ENCODE results near the gene VWA2. TPM values are rescaled to one million over a fixed set of nuclear protein-coding genes. Genes with fewer than 3 reads are reported as not detected.

VWA2 gene
- total and polyA plus RNA-seq, 2 of the 4 experiments (the other 2 are of a cell fraction): not detected

- Histone ChIP-seq H4K8ac (ENCODE audit: low read depth in 2 of 2, low read length in 2 of 2) (no peak overlapping the region), H3K79me1 (ENCODE audit: low read depth in 1 of 2, low read length in 2 of 2) (no peaks in the 10 kb centered on the region), H2BK15ac (ENCODE audit: low read depth, low read length) (no peak overlapping the region), H3K4ac (ENCODE audit: low read depth, low read length) (no peak overlapping the region), H3K18ac (ENCODE audit: low read depth, low read length) (no peak overlapping the region), H3K36me3 (ENCODE audit: control insufficient read depth, insufficient read depth, low read length) (no peaks in the 10 kb centered on the region), H3K23ac (ENCODE audit: low read depth, low read length) (no peak overlapping the region), H3K56ac (ENCODE audit: extremely low read depth, insufficient read depth, low read length) (no peak overlapping the region), H4K5ac (ENCODE audit: low read depth, low read length) (no peak overlapping the region), H3K9ac (ENCODE audit: low read depth, low read length) (no peak overlapping the region), H2AK9ac (replicated peaks; ENCODE audit: low read depth, low read length, poor library complexity) (no peak overlapping the region), H2AK5ac (ENCODE audit: low read depth, low read length) (no peak overlapping the region), H2AFZ (replicated peaks; ENCODE audit: low read length, poor library complexity) (no peak overlapping the region), H3K14ac (replicated peaks; ENCODE audit: low read depth, low read length) (no peak overlapping the region), H3K27ac (ENCODE audit: insufficient read depth, low read length) (no peak overlapping the region), H2BK20ac (ENCODE audit: low read depth, low read length) (no peak overlapping the region), H2BK5ac (ENCODE audit: low read depth, low read length, poor library complexity, severe bottlenecking) (no peak overlapping the region), H3K4me2 (ENCODE audit: low read depth, low read length) (no peak overlapping the region), H2BK120ac (ENCODE audit: low read depth, low read length) (no peak overlapping the region), H4K20me1 (ENCODE audit: insufficient read depth, low read length) (no peaks in the 10 kb centered on the region), H4K91ac (ENCODE audit: insufficient read depth, low read depth, low read length) (no peak overlapping the region), H3K27me3 (ENCODE audit: control insufficient read depth, insufficient read depth, low read length) (peaks cover 11% of the 10 kb centered on the region), H3K4me3 (ENCODE audit: insufficient read depth, low read depth, low read length) (no peak overlapping the region), H3K9me3 (ENCODE audit: control insufficient read depth, insufficient read depth, low read length) (no peaks in the 10 kb centered on the region), H3K4me1 (ENCODE audit: control insufficient read depth, insufficient read depth, low read length) (no peaks in the 10 kb centered on the region), H3K9me1 (ENCODE audit: insufficient read depth, low read length) (no peaks in the 10 kb centered on the region)
- dilution Hi-C loops (cut with HindIII; ENCODE audit: low sequenced_read_pairs, unreplicated experiment) (no loop called here), intact Hi-C loops (cut with micrococcal nuclease) (no loop called here), in situ Hi-C loops (cut with MboI; ENCODE audit: low sequenced_read_pairs) (no loop called here)
- DNase-seq (no peak), ATAC-seq (ENCODE audit: low read depth) (no peak)
- WGBS, 2 experiments (ENCODE audit: extremely low coverage in 2 of 2, insufficient read length in 1 of 2): no CpG with 5 or more reads among the region's 4 CpGs
- TF ChIP-seq CHD1 (IDR thresholded peaks at IDR 0.05; ENCODE audit: low read depth, low read length): no peak
- TF ChIP-seq FOS (IDR thresholded peaks at IDR 0.05; ENCODE audit: low read depth, low read length): no peak
- TF ChIP-seq CEBPB (IDR thresholded peaks at IDR 0.05; ENCODE audit: low read depth, low read length): no peak
- no peak for TF ChIP-seq MAFK (IDR thresholded peaks at IDR 0.05; ENCODE audit: low read depth, low read length)
- TF ChIP-seq RFX5 (IDR thresholded peaks at IDR 0.05; ENCODE audit: low read depth, low read length): no peak
- TF ChIP-seq NFE2L2 (IDR thresholded peaks at IDR 0.05; ENCODE audit: low read depth, low read length): no peak
- TF ChIP-seq POLR2A (IDR thresholded peaks at IDR 0.05; ENCODE audit: low read depth, low read length): no peak
- no peak for TF ChIP-seq MAZ (IDR thresholded peaks at IDR 0.05; ENCODE audit: borderline replicate concordance, low read depth, low read length)
- TF ChIP-seq RAD21 (IDR thresholded peaks at IDR 0.05; ENCODE audit: low read length): no peak
- no peak for TF ChIP-seq SMC3 (IDR thresholded peaks at IDR 0.05; ENCODE audit: low read depth, low read length)
- no peak for TF ChIP-seq BHLHE40 (IDR thresholded peaks at IDR 0.05; ENCODE audit: low read depth, low read length)
- no peak for TF ChIP-seq RCOR1 (IDR thresholded peaks at IDR 0.05; ENCODE audit: insufficient replicate concordance, low read length)
- ChIA-PET CTCF (no interaction called here), POLR2A (ENCODE audit: unreplicated experiment) (no interaction called here)
- BruUV-seq (replicated peaks): no TSS peak
These were observed 39.8 kb upstream of the VWA2 start for GRCh38 chr10:114199239-114199638.
